H1 (cell line): ENCODE results near the gene PIGS. TPM values are rescaled to one million over a fixed set of nuclear protein-coding genes. Genes with fewer than 3 reads are reported as not detected.

Experiments
- CTCF ChIP-seq, 3 experiments: IDR thresholded peaks; 1 replicate in 2 of 3; 2 replicates in 1 of 3; pipeline versions ENCODE4 v1.5.1 to v1.6.1; 2011; ENCODE audit warnings: low read length in 3 of 3, mild to moderate bottlenecking in 3 of 3, inconsistent platforms in 2 of 3, low read depth in 1 of 3, moderate library complexity in 1 of 3; ENCODE audit not compliant: insufficient read depth in 1 of 3; ENCODE audit errors: control extremely low read depth in 1 of 3
- GABPA ChIP-seq: IDR thresholded peaks from 2 replicates; pipeline ENCODE4 v1.6.1; 2011; ENCODE audit warnings: mild to moderate bottlenecking, low read length, moderate library complexity, borderline replicate concordance; ENCODE audit not compliant: insufficient read depth
- SRF ChIP-seq: IDR thresholded peaks from 2 replicates; pipeline ENCODE4 v1.6.1; 2011; ENCODE audit warnings: mild to moderate bottlenecking, low read depth, low read length, moderate library complexity
- TAF1 ChIP-seq: IDR thresholded peaks from 2 replicates; pipeline ENCODE4 v1.6.1; 2011; ENCODE audit warnings: mild to moderate bottlenecking, low read depth, low read length
- polyA plus RNA-seq, 7 experiments: library from polyadenylated mRNA; depleted of rRNA in 3 of 7; stranded (reverse) in 5 of 7; unstranded in 2 of 7; fragments of >200 nt in 5 of 7; fragments of 200-250 nt in 2 of 7; gene quantifications; 1 replicate in 5 of 7; 2 replicates in 1 of 7; 4 replicates in 1 of 7; pipeline versions ENCODE4 v1.2.1 to v1.2.3, GENCODE V29; 2011 to 2013; ENCODE audit warnings: missing spikeins in 2 of 7, mixed read lengths in 2 of 7
- total RNA-seq: library from RNA; stranded (reverse); fragmentation: NEBNext Ultra II Directional; extraction: Animal tissue kit (Norgen Biotek cat#: 25700); gene quantifications from 2 replicates; pipeline ENCODE4 v1.2.1, GENCODE V29; 2021

Gene PIGS
- total and polyA plus RNA-seq, 2 of the 8 experiments (the other 6 are each of a cell fraction or from before 2014, with no cell fraction given) = 44.3 to 50.6 TPM

GRCh38 chr17:28527181-28527681 lies 44.1 kb downstream of the PIGS start (continued):
- no peak for TF ChIP-seq CTCF (IDR thresholded peaks at IDR 0.05; ENCODE audit: control extremely low read depth in 1 of 3, insufficient read depth in 1 of 3, low read depth in 1 of 3, low read length in 3 of 3)
- no peak for TF ChIP-seq GABPA
- no peak for TF ChIP-seq SRF
- TF ChIP-seq TAF1 = no peak
